SK-N-SH treated with all-trans-retinoic acid at 6 μM for 48 hours (cell line): Measurements from ENCODE around the gene OBI1.

ENCODE experiments used
- ATAC-seq: fragments of 200-7000 bp; cut with Tn5 transposase; 3 replicates; pipeline ENCODE4 v1.9.1; 2020; ENCODE audit warnings: mild to moderate bottlenecking, moderate library complexity
- ARNTL ChIP-seq: fragments of 450-650 bp; formaldehyde crosslinking; IDR thresholded peaks from 2 replicates; pipeline ENCODE4 v1.5.0; 2020; ENCODE audit warnings: low read depth, mild to moderate bottlenecking, moderate library complexity, borderline replicate concordance
- BACH2 ChIP-seq: fragments of 250-450 bp; sonication (Bioruptor Pico); IDR thresholded peaks from 2 replicates; pipeline ENCODE4 v1.9.0; 2021; ENCODE audit warnings: mild to moderate bottlenecking, borderline replicate concordance
- CSDC2 ChIP-seq: fragments of 250-450 bp; sonication (Bioruptor Pico); IDR thresholded peaks from 2 replicates; pipeline ENCODE4 v1.5.0; 2020; ENCODE audit warnings: mild to moderate bottlenecking, moderate library complexity
- ESRRG ChIP-seq: fragments of 250-450 bp; sonication (Bioruptor Pico); IDR thresholded peaks from 2 replicates; pipeline ENCODE4 v1.6.1; 2021; ENCODE audit warnings: mild to moderate bottlenecking
- GLIS3 ChIP-seq: fragments of 250-450 bp; sonication (Bioruptor Pico); IDR thresholded peaks from 2 replicates; pipeline ENCODE4 v1.5.0; 2020; ENCODE audit warnings: mild to moderate bottlenecking, moderate library complexity
- ISL1 ChIP-seq: fragments of 250-450 bp; sonication (Bioruptor Pico); IDR thresholded peaks from 2 replicates; pipeline ENCODE4 v2.1.2; 2022; ENCODE audit warnings: mild to moderate bottlenecking, moderate library complexity
- OSR1 ChIP-seq: fragments of 250-450 bp; sonication (Bioruptor Pico); IDR thresholded peaks from 2 replicates; pipeline ENCODE4 v1.8.0; 2022; ENCODE audit warnings: moderate library complexity, mild to moderate bottlenecking, inconsistent platforms
- PPARA ChIP-seq: fragments of 250-450 bp; sonication (Bioruptor Pico); IDR thresholded peaks from 2 replicates; pipeline ENCODE4 v1.5.0; 2020; ENCODE audit warnings: mild to moderate bottlenecking, borderline replicate concordance
- SNAI2 ChIP-seq: fragments of 250-450 bp; sonication (Bioruptor Pico); IDR thresholded peaks from 2 replicates; pipeline ENCODE4 v1.5.0; 2020; ENCODE audit warnings: mild to moderate bottlenecking, moderate library complexity
- TCF4 ChIP-seq: fragments of 250-450 bp; sonication (Bioruptor Pico); IDR thresholded peaks from 2 replicates; pipeline ENCODE4 v1.8.0; 2021; ENCODE audit warnings: mild to moderate bottlenecking, moderate library complexity, borderline replicate concordance
- ZC3H10 ChIP-seq: fragments of 250-450 bp; sonication (Bioruptor Pico); IDR thresholded peaks from 2 replicates; pipeline ENCODE4 v1.5.1; 2021; ENCODE audit warnings: mild to moderate bottlenecking, moderate library complexity
- ZFP3 ChIP-seq: fragments of 250-450 bp; sonication (Bioruptor Pico); IDR thresholded peaks from 2 replicates; pipeline ENCODE4 v1.5.0; 2020; ENCODE audit warnings: mild to moderate bottlenecking, moderate library complexity
- ZFP30 ChIP-seq: fragments of 450-650 bp; formaldehyde crosslinking; IDR thresholded peaks from 2 replicates; pipeline ENCODE4 v1.5.0; 2022; ENCODE audit warnings: mild to moderate bottlenecking, moderate library complexity
- ZNF565 ChIP-seq: fragments of 450-650 bp; formaldehyde crosslinking; conservative IDR thresholded peaks from 2 replicates; pipeline ENCODE4 v1.5.0; 2020; ENCODE audit warnings: low read depth, mild to moderate bottlenecking, moderate library complexity
- ZNF70 ChIP-seq: fragments of 450-650 bp; formaldehyde crosslinking; IDR thresholded peaks from 2 replicates; pipeline ENCODE4 v1.5.0; 2020; ENCODE audit warnings: mild to moderate bottlenecking, moderate library complexity
- ZNF8 ChIP-seq: fragments of 450-650 bp; formaldehyde crosslinking; IDR thresholded peaks from 2 replicates; pipeline ENCODE4 v1.5.0; 2020; ENCODE audit warnings: mild to moderate bottlenecking, moderate library complexity
- TF ChIP-seq, protein P1 (sequence below): fragments of 250-450 bp; sonication (Bioruptor Pico); IDR thresholded peaks from 2 replicates; pipeline ENCODE4 v1.8.0; 2021; ENCODE audit warnings: low read depth, mild to moderate bottlenecking, moderate library complexity, borderline replicate concordance
- TF ChIP-seq, protein P2 (sequence below): fragments of 250-450 bp; sonication (Bioruptor Pico); IDR thresholded peaks from 2 replicates; pipeline ENCODE4 v1.5.1; 2021; ENCODE audit warnings: mild to moderate bottlenecking, moderate library complexity
- TF ChIP-seq, protein P3 (sequence below): fragments of 250-450 bp; sonication (Bioruptor Pico); IDR thresholded peaks from 2 replicates; pipeline ENCODE4 v1.8.0; 2020; ENCODE audit warnings: mild to moderate bottlenecking, moderate library complexity, borderline replicate concordance

Gene OBI1

DNA sequence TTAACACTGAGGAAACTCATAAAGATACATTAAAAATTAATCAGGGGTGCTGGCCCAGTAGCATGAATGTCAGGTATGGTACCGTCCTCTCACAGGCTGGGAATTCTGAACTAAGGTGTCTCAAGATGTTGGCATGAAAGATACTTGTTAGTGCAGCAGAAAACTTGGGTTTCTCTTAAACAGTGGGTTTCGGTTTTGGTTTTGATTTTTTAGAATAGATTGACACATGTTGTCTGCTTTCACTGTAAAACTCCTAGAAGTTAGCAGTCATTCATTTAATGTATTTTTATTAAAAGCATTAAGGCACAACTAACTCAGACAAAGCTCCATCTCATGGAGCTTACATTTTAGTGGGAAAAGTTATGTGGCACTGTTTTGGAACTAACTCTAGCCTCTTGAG, 3.5 kb upstream of the OBI1 start:
- no peak for ATAC-seq
- TF ChIP-seq ARNTL (CRISPR knock-in tag): no peak
- TF ChIP-seq ISL1 (CRISPR knock-in tag): no peak
- TF ChIP-seq ESRRG (CRISPR knock-in tag): no peak
- TF ChIP-seq, protein P1, sequence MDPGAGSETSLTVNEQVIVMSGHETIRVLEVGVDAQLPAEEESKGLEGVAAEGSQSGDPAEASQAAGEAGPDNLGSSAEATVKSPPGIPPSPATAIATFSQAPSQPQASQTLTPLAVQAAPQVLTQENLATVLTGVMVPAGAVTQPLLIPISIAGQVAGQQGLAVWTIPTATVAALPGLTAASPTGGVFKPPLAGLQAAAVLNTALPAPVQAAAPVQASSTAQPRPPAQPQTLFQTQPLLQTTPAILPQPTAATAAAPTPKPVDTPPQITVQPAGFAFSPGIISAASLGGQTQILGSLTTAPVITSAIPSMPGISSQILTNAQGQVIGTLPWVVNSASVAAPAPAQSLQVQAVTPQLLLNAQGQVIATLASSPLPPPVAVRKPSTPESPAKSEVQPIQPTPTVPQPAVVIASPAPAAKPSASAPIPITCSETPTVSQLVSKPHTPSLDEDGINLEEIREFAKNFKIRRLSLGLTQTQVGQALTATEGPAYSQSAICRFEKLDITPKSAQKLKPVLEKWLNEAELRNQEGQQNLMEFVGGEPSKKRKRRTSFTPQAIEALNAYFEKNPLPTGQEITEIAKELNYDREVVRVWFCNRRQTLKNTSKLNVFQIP (CRISPR knock-in tag): no peak

DNA sequence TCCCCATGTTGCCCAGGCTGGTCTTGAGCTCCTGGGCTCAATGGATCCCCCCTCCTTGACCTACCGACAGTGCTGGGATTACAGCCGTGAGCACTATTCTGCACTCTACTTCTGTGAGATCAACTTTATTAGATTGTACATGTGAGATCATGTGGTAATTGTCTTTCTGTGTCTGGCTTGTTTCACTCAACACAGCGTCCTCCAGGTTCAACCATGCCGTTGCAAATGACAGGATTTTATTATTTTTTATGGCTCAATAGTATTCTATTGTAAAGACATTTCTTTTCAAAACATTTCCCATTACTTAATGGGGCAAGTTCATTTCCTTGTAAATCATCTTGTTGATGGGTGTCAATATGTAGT, 1.5 kb upstream of the OBI1 start:
- TF ChIP-seq TCF4 (CRISPR knock-in tag) (peak; percentile 69), ZNF565 (CRISPR knock-in tag) (no peak)
- ATAC-seq: peak; percentile 69

DNA sequence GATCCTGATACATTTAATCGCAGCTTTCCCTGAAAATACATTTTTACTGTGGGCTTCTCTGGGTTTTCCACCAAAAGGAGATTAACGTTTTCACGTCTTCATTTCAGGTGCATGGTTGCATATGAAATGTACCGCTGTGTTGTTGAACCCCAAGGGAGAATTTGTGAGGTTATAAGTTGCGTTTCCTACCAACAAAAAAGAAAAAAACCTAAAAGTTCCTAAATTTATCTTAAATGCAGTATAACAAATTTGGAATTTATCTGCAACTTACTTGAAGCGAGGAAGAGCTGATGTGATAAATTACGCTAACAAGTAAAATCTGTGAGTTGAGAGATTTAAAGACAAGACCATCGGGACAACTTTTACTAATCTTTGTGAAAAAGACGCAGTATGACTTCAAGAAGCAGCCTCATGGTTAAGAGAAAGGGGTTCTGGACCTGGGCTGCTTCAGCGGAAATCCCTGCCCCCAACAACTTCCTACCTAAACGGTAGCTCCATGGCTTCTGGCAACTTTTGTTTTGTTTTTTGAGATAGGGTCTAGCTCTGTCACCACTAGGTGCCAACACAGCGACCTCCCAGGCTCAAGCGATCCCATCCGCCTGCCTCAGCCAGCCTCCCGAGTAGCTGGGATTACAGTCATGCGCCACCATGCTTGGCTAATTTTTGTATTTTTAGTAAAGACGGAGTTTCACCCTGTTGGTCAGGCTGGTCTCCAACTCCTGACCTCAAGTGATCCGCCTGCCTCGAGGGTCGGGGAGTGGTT, 958 bp upstream of the OBI1 start:
- peak; percentile 67 for ATAC-seq

DNA sequence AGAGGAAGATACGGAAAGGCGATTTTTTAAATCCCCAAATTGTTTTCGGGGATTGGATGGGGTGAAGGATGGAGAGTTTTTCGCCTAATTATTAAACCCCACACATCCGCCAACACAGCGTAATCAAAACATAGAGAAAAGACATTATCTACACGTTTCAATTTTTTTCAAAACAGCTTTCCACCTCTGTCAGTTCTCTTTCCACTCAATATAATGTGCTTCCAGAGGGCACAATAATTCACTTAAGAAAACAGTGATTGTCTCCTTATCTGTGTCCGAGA, 435 bp upstream of the OBI1 start:
- TF ChIP-seq ZNF565 (CRISPR knock-in tag): no peak
- TF ChIP-seq OSR1 (CRISPR knock-in tag): no peak
- no peak for TF ChIP-seq BACH2 (CRISPR knock-in tag)
- no peak for TF ChIP-seq ARNTL (CRISPR knock-in tag)
- TF ChIP-seq ZC3H10 (CRISPR knock-in tag): no peak
- no peak for TF ChIP-seq ESRRG (CRISPR knock-in tag)
- TF ChIP-seq ISL1 (CRISPR knock-in tag): no peak
- no peak for TF ChIP-seq ZNF70 (CRISPR knock-in tag)
- TF ChIP-seq, protein P2, sequence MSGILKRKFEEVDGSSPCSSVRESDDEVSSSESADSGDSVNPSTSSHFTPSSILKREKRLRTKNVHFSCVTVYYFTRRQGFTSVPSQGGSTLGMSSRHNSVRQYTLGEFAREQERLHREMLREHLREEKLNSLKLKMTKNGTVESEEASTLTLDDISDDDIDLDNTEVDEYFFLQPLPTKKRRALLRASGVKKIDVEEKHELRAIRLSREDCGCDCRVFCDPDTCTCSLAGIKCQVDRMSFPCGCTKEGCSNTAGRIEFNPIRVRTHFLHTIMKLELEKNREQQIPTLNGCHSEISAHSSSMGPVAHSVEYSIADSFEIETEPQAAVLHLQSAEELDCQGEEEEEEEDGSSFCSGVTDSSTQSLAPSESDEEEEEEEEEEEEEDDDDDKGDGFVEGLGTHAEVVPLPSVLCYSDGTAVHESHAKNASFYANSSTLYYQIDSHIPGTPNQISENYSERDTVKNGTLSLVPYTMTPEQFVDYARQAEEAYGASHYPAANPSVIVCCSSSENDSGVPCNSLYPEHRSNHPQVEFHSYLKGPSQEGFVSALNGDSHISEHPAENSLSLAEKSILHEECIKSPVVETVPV: no peak
- no peak for TF ChIP-seq SNAI2 (CRISPR knock-in tag)
- TF ChIP-seq ZNF8 (CRISPR knock-in tag): no peak
- TF ChIP-seq ZFP3: no peak
- TF ChIP-seq CSDC2 (CRISPR knock-in tag): no peak
- TF ChIP-seq, protein P3, sequence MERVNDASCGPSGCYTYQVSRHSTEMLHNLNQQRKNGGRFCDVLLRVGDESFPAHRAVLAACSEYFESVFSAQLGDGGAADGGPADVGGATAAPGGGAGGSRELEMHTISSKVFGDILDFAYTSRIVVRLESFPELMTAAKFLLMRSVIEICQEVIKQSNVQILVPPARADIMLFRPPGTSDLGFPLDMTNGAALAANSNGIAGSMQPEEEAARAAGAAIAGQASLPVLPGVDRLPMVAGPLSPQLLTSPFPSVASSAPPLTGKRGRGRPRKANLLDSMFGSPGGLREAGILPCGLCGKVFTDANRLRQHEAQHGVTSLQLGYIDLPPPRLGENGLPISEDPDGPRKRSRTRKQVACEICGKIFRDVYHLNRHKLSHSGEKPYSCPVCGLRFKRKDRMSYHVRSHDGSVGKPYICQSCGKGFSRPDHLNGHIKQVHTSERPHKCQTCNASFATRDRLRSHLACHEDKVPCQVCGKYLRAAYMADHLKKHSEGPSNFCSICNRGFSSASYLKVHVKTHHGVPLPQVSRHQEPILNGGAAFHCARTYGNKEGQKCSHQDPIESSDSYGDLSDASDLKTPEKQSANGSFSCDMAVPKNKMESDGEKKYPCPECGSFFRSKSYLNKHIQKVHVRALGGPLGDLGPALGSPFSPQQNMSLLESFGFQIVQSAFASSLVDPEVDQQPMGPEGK (CRISPR knock-in tag): no peak
- TF ChIP-seq ZFP30 (CRISPR knock-in tag): no peak
- ATAC-seq: peak; percentile 13

More for the DNA sequence above, 958 bp upstream of the OBI1 start:
- TF ChIP-seq, protein P1 (CRISPR knock-in tag): no peak
- no peak for TF ChIP-seq PPARA (CRISPR knock-in tag)
- TF ChIP-seq ZC3H10 (CRISPR knock-in tag): no peak
- TF ChIP-seq ZFP3: no peak
- no peak for TF ChIP-seq GLIS3 (CRISPR knock-in tag)
- TF ChIP-seq, all 23 proteins: peak for 0
